Endothelial cell of umbilical vein (primary cell): ENCODE measurements around the gene RAD51B. TPM values are rescaled to one million over a fixed set of nuclear protein-coding genes. Genes with fewer than 3 reads are reported as not detected.

ENCODE experiments used
- BruUV-seq: library from RNA; stranded (reverse); fragments of 400-500 nt; replicated peaks from 2 replicates; lab custom pipeline; 2021; lab: Mats Ljungman, UMichigan
- CTCF ChIA-PET: fragments of 300-600, 350-600 bp; sonication (Branson Sonifier 250); formaldehyde crosslinking; loops from one replicate; lab custom pipeline; 2021; ENCODE audit warnings: antibody characterized with exemption, inconsistent platforms; lab: Charles Lee
- POLR2A ChIA-PET: fragments of 300-600, 350-600 bp; sonication (Branson Sonifier 250); formaldehyde crosslinking; loops from one replicate; lab custom pipeline; 2021; ENCODE audit warnings: antibody characterized with exemption, inconsistent platforms; lab: Charles Lee
- DNase-seq: peaks from one replicate; pipeline ENCODE4 v3.0.0-alpha.2; 2011; ENCODE audit warnings: low read depth, low spot score
- FAIRE-seq: peaks from 2 replicates; lab custom pipeline; 2011; peaks lifted over from hg19 to GRCh38; lab: Jason Lieb, UNC
- H2AFZ ChIP-seq: 2 replicates; pipeline ENCODE4 v1.6.0; 2012; ENCODE audit warnings: low read depth, low read length, control low read depth, inconsistent platforms
- H3K27ac ChIP-seq: 2 replicates; pipeline ENCODE4 v1.5.1; 2011; ENCODE audit warnings: low read depth, mild to moderate bottlenecking, control low read depth, low read length, moderate library complexity; ENCODE audit not compliant: insufficient read depth
- H3K27me3 ChIP-seq, 2 experiments: 2 replicates each; pipeline versions ENCODE4 v1.6.0 to v1.6.1; 2011; ENCODE audit warnings: low read length in 2 of 2, mixed read lengths in 1 of 2; ENCODE audit not compliant: control insufficient read depth in 2 of 2, insufficient read depth in 2 of 2
- H3K36me3 ChIP-seq, 2 experiments: 2 replicates in 1 of 2; 3 replicates in 1 of 2; pipeline ENCODE4 v1.5.1; 2011; ENCODE audit warnings: low read length in 2 of 2, mild to moderate bottlenecking in 1 of 2, moderate library complexity in 1 of 2; ENCODE audit not compliant: control insufficient read depth in 2 of 2, insufficient read depth in 2 of 2; ENCODE audit errors: extremely low read depth in 1 of 2
- H3K4me1 ChIP-seq: 3 replicates; pipeline ENCODE4 v1.5.1; 2011; ENCODE audit warnings: mild to moderate bottlenecking, low read length; ENCODE audit not compliant: control insufficient read depth, insufficient read depth; ENCODE audit errors: extremely low read depth
- H3K4me2 ChIP-seq: 2 replicates; pipeline ENCODE4 v1.6.1; 2011; ENCODE audit warnings: low read length, control low read depth, mixed read lengths; ENCODE audit not compliant: insufficient read depth
- H3K4me3 ChIP-seq, 3 experiments: fragments of 200-600 bp in 1 of 3; sonication (generic), shearing (Covaris generic) in 1 of 3; replicated peaks in 1 of 3; 2 replicates each; pipeline ENCODE4 v1.5.1; 2011 to 2016; ENCODE audit warnings: control low read depth in 3 of 3, low read length in 3 of 3, mild to moderate bottlenecking in 2 of 3, inconsistent platforms in 1 of 3, low read depth in 1 of 3, moderate library complexity in 1 of 3; ENCODE audit not compliant: insufficient read depth in 1 of 3
- H3K79me2 ChIP-seq: 2 replicates; pipeline ENCODE4 v1.6.0; 2012; ENCODE audit warnings: low read length, inconsistent platforms; ENCODE audit not compliant: control insufficient read depth, insufficient read depth
- H3K9ac ChIP-seq: replicated peaks from 2 replicates; pipeline ENCODE3; 2011; ENCODE audit warnings: low read length, control low read depth; ENCODE audit not compliant: insufficient read depth; ENCODE audit errors: extremely low read depth
- H3K9me1 ChIP-seq: replicated peaks from 3 replicates; pipeline ENCODE4 v1.6.0; 2011; ENCODE audit warnings: mild to moderate bottlenecking, low read length; ENCODE audit not compliant: control insufficient read depth, insufficient read depth; ENCODE audit errors: extremely low read depth
- H3K9me3 ChIP-seq: replicated peaks from 2 replicates; pipeline ENCODE4 v1.5.1; 2012; ENCODE audit warnings: low read length, inconsistent platforms; ENCODE audit not compliant: control insufficient read depth, insufficient read depth
- H4K20me1 ChIP-seq: replicated peaks from 2 replicates; pipeline ENCODE3; 2011; ENCODE audit warnings: mild to moderate bottlenecking, low read length; ENCODE audit not compliant: control insufficient read depth, insufficient read depth; ENCODE audit errors: extremely low read depth
- CTCF ChIP-seq, 2 donors: IDR thresholded peaks; 1 replicate in 1 of 2; 2 replicates in 1 of 2; pipeline ENCODE4 v1.5.1; 2011; ENCODE audit warnings: low read length in 2 of 2, mild to moderate bottlenecking in 2 of 2, moderate library complexity in 2 of 2, control low read depth in 1 of 2, inconsistent platforms in 1 of 2, low read depth in 1 of 2; ENCODE audit not compliant: insufficient read depth in 1 of 2; ENCODE audit errors: extremely low read depth in 1 of 2
- EZH2 ChIP-seq: IDR thresholded peaks from 2 replicates; pipeline ENCODE4 v1.6.1; 2012; ENCODE audit warnings: borderline replicate concordance, low read depth, mild to moderate bottlenecking, moderate library complexity, low read length, inconsistent platforms; ENCODE audit not compliant: severe bottlenecking
- FOS ChIP-seq: IDR thresholded peaks from 2 replicates; pipeline ENCODE4 v1.6.1; 2011; ENCODE audit warnings: mild to moderate bottlenecking, low read length, moderate library complexity, borderline replicate concordance; ENCODE audit not compliant: insufficient read depth
- GATA2 ChIP-seq: IDR thresholded peaks from 2 replicates; pipeline ENCODE4 v1.7.0; 2011; ENCODE audit warnings: low read depth, mild to moderate bottlenecking, moderate library complexity, mixed read lengths, low read length; ENCODE audit not compliant: insufficient read length, insufficient read depth
- JUN ChIP-seq: IDR thresholded peaks from 2 replicates; pipeline ENCODE4 v1.6.1; 2011; ENCODE audit warnings: borderline replicate concordance, low read depth; ENCODE audit not compliant: insufficient read length, insufficient read depth
- MYC ChIP-seq: IDR thresholded peaks from one replicate; pipeline ENCODE4 v1.6.1; 2011; ENCODE audit warnings: mild to moderate bottlenecking, low read depth, low read length
- POLR2A ChIP-seq: IDR thresholded peaks from 2 replicates; pipeline ENCODE4 v1.6.1; 2012; ENCODE audit warnings: low read depth, mild to moderate bottlenecking, control low read depth, low read length
- POLR2AphosphoS5 ChIP-seq: IDR thresholded peaks from 2 replicates; pipeline ENCODE4 v1.6.1; 2012; ENCODE audit warnings: low read depth, mild to moderate bottlenecking, control low read depth, low read length, moderate library complexity; ENCODE audit not compliant: insufficient read depth
- dilution Hi-C: fragments of 300-500 bp; cut with MboI; formaldehyde crosslinking; loops from one replicate; pipeline ENCODE4 v1.15.0; 2019; ENCODE audit warnings: low sequenced_read_pairs; ENCODE audit not compliant: extremely low pct_ligation_motif_present
- intact Hi-C: fragments of 100-400 bp; cut with micrococcal nuclease; formaldehyde crosslinking; loops from one replicate; pipeline ENCODE4 v1.10.0; 2022
- polyA plus RNA-seq, 4 experiments: library from polyadenylated mRNA; depleted of rRNA in 3 of 4; stranded (reverse) in 3 of 4; unstranded in 1 of 4; fragments of >200 nt; gene quantifications; 2 replicates each; pipeline versions ENCODE4 v1.2.1 to v1.2.3, GENCODE V29; 2011 to 2012; ENCODE audit warnings: missing spikeins in 1 of 4
- total RNA-seq: library from RNA; stranded (reverse); gene quantifications from 2 replicates; pipeline ENCODE4 v1.2.3, GENCODE V29; 2021
- TF ChIP-seq, protein P1 (sequence below): IDR thresholded peaks from 2 replicates; pipeline ENCODE4 v1.6.1; 2011; ENCODE audit not compliant: insufficient read depth, insufficient read length

Gene RAD51B
- total and polyA plus RNA-seq, 2 donors (not counting 3 experiments of a cell fraction or from before 2014, with no cell fraction given): 3.9 to 19.0 TPM

DNA sequence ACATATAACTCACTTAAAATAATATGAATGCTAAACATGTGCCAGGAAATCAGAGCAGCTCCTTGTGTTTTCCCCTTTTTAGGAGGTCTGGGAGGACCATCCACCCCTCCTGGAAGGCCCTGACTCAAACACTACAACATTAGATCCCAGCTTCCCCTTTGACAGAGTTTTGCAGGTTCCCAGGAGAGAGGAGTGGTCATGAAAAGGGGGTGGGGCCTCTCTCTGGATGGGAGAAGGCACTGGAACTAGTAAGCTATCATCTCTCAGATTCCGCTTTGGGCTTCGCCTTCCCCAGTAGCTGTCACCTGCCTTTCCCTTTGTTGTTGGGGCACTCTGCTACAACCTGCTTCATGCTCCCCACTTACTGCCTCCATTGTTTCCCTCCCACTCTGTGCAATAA lies 824.1 kb downstream of the RAD51B start:
- Histone ChIP-seq H3K9me1 (no peaks in the 10 kb centered on the region), H3K79me2 (no peaks in the 10 kb centered on the region), H3K4me1 (peaks cover 5% of the 10 kb centered on the region), H4K20me1 (no peaks in the 10 kb centered on the region), H2AFZ (no peak overlapping the region), H3K9ac (no peak overlapping the region), H3K9me3 (no peaks in the 10 kb centered on the region), H3K27me3 (no peaks in the 10 kb centered on the region), H3K4me3 (no peak overlapping the region), H3K36me3 (no peaks in the 10 kb centered on the region), H3K4me2 (no peak overlapping the region), H3K27ac (no peak overlapping the region)
- ChIA-PET POLR2A (no interaction called here), CTCF (no interaction called here)
- intact Hi-C loops (no loop called here), dilution Hi-C loops (no loop called here)
- no peak for DNase-seq
- peak; percentile 69 for FAIRE-seq
- no peak for TF ChIP-seq JUN
- no peak for TF ChIP-seq FOS
- TF ChIP-seq EZH2: no peak
- no peak for TF ChIP-seq MYC
- TF ChIP-seq CTCF (IDR thresholded peaks at IDR 0.05; ENCODE audit: extremely low read depth in 1 of 2, insufficient read depth in 1 of 2, low read depth in 1 of 2, low read length in 2 of 2): no peak
- TF ChIP-seq POLR2AphosphoS5: no peak
- no peak for TF ChIP-seq POLR2A
- TF ChIP-seq, protein P1, sequence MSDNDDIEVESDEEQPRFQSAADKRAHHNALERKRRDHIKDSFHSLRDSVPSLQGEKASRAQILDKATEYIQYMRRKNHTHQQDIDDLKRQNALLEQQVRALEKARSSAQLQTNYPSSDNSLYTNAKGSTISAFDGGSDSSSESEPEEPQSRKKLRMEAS: no peak
- no peak for TF ChIP-seq GATA2
- no TSS peak for BruUV-seq
